ENCODE measurements around the gene TNRC6A. TPM values are rescaled to one million over a fixed set of nuclear protein-coding genes. Genes with fewer than 3 reads are reported as not detected.
A peak's percentile ranks its signal among the peaks of the same experiment; 100 is the strongest.

The TNRC6A gene
- total RNA-seq, 6 experiments from 2014 or later, result 17.0 to 38.4 (median 23.1) TPM

- 87% methylated on average over 7 of the region's 9 CpGs for WGBS (ENCODE audit: insufficient coverage, low coverage, low lambda C conversion rate, missing lambda C conversion rate)
- Histone ChIP-seq H3K9me3 (no peaks in the 10 kb centered on the region), H3K4me1 (no peaks in the 10 kb centered on the region), H3K27ac (no peak overlapping the region), H3K36me3 (peaks cover 0 to 44% (median 25%) of the 10 kb centered on the region in 4 donors), H3K27me3 (no peaks in the 10 kb centered on the region), H3K4me3 (no peak overlapping the region)
- no peak for TF ChIP-seq POLR2A (IDR thresholded peaks at IDR 0.05)
- TF ChIP-seq CTCF (IDR thresholded peaks at IDR 0.05), result no peak
- intact Hi-C loops (cut with DNase I), result no loop called here
- DNase-seq, result no peak
- ATAC-seq, result no peak
These were observed 97.5 kb downstream of the TNRC6A start for GRCh38 chr16:24826817-24827566.

- no peaks in the 10 kb centered on the region for H3K4me1 ChIP-seq
- ATAC-seq (peak in 3 of 4 donors; percentile 31 to 42 (median 37)), DNase-seq (no peak)
- H3K9me3 ChIP-seq, result no peaks in the 10 kb centered on the region
- peaks cover 0 to 26% (median 12%) of the 10 kb centered on the region in 4 donors for H3K36me3 ChIP-seq
- TF ChIP-seq POLR2A (IDR thresholded peaks at IDR 0.05) (no peak), CTCF (IDR thresholded peaks at IDR 0.05) (no peak)
- no peaks in the 10 kb centered on the region for H3K27me3 ChIP-seq
- H3K4me3 ChIP-seq, result no peak overlapping the region
- intact Hi-C loops (cut with DNase I), result no loop called here
- WGBS (ENCODE audit: insufficient coverage, low coverage, low lambda C conversion rate, missing lambda C conversion rate), result 26% methylated on average over 3 of the region's 5 CpGs
- H3K27ac ChIP-seq, result no peak overlapping the region
These were observed 99.7 kb downstream of the TNRC6A start for GRCh38 chr16:24829153-24829552.

- ATAC-seq (no peak), DNase-seq (no peak)
- intact Hi-C loops (cut with DNase I), result no loop called here
- Histone ChIP-seq H3K36me3 (no peaks in the 10 kb centered on the region), H3K27me3 (no peaks in the 10 kb centered on the region), H3K9me3 (no peaks in the 10 kb centered on the region), H3K4me3 (no peak overlapping the region), H3K4me1 (peaks cover 0 to under 1% (median 0%) of the 10 kb centered on the region in 4 donors), H3K27ac (no peak overlapping the region)
- no peak for TF ChIP-seq POLR2A (IDR thresholded peaks at IDR 0.05)
- TF ChIP-seq CTCF (IDR thresholded peaks at IDR 0.05), result no peak
- 83% methylated on average over 6 of the region's 6 CpGs for WGBS (ENCODE audit: insufficient coverage, low coverage, low lambda C conversion rate, missing lambda C conversion rate)
These were observed 103.9 kb downstream of the TNRC6A start for GRCh38 chr16:24833352-24833751.

- H3K36me3 ChIP-seq, result no peaks in the 10 kb centered on the region
- H3K27ac ChIP-seq, result no peak overlapping the region
- no peaks in the 10 kb centered on the region for H3K9me3 ChIP-seq
- no peaks in the 10 kb centered on the region for H3K27me3 ChIP-seq
- WGBS (ENCODE audit: insufficient coverage, low coverage, low lambda C conversion rate, missing lambda C conversion rate), result 65% methylated on average over 7 of the region's 7 CpGs
- peaks cover 0 to 11% (median 0%) of the 10 kb centered on the region in 4 donors for H3K4me1 ChIP-seq
- intact Hi-C loops (cut with DNase I), result no loop called here
- DNase-seq (no peak), ATAC-seq (peak; percentile 52 to 68 (median 60))
- no peak overlapping the region for H3K4me3 ChIP-seq
- TF ChIP-seq POLR2A (IDR thresholded peaks at IDR 0.05) (no peak), CTCF (IDR thresholded peaks at IDR 0.05) (peak; percentile 39 to 54 (median 42))
These were observed 105.2 kb downstream of the TNRC6A start for GRCh38 chr16:24834459-24835335.

Data from right lobe of liver (tissue), 6 donors.